GM18526 (cell line): Measurements from ENCODE around the gene PSMD6.

Experiments used
- POLR2A ChIP-seq: IDR thresholded peaks from 3 replicates; pipeline ENCODE4 v1.6.1; 2011; ENCODE audit not compliant: insufficient read length; ENCODE audit errors: extremely low read depth

Gene PSMD6

DNA sequence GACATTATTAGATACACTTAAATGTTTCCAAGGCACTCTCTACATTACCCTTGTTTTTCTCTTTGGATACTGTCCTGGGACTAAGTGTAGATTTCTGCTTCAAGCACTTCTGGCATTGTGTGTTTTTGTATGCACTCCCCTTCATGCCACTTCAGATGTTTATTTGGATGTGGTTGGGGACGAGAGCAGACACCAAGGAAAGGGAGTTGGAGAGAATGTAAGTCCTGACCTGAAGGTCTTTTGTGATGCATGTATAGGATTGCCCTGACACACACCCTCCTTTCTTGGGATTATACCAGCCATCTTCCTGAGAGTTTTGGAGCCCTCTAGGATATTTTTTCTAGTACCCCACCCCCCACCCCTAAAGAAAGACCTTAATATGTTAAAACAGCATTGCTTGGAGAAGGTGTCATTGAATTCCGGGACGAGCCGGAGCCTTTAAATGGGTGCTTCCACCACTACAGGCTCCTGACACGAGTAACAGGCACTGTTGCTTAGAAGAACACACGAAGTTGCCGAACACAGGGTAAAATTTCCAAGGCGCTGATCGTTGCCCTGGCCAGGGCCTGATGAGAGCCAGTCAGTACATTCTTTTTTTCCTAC lies 22.7 kb downstream of the PSMD6 start:
- no peak for TF ChIP-seq POLR2A

- TF ChIP-seq POLR2A: no peak
Observed at GRCh38 chr3:63998852-63999754, 24.2 kb downstream of the PSMD6 start.

DNA sequence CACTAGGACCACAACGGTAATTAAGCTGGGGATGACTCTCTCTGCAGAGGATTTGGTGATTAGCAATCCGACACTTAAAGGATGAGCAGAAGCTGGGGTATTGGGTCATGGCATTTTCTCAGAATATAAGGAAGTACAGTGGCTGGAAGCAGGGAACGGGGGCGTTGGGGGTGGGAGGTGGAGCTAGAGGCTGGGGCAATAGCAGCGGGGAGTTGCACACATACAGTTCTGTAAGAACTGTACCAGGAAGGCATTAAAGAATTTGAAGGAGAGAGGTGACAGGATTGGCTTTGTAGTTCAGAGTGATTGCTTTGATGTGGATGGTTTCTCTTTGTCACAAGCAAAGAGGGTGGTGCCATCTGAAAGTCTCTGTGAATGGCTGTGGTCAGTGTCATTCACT lies 28.2 kb downstream of the PSMD6 start:
- no peak for TF ChIP-seq POLR2A

- no peak for TF ChIP-seq POLR2A
Observed at GRCh38 chr3:63993653-63994079, 29.6 kb downstream of the PSMD6 start.

DNA sequence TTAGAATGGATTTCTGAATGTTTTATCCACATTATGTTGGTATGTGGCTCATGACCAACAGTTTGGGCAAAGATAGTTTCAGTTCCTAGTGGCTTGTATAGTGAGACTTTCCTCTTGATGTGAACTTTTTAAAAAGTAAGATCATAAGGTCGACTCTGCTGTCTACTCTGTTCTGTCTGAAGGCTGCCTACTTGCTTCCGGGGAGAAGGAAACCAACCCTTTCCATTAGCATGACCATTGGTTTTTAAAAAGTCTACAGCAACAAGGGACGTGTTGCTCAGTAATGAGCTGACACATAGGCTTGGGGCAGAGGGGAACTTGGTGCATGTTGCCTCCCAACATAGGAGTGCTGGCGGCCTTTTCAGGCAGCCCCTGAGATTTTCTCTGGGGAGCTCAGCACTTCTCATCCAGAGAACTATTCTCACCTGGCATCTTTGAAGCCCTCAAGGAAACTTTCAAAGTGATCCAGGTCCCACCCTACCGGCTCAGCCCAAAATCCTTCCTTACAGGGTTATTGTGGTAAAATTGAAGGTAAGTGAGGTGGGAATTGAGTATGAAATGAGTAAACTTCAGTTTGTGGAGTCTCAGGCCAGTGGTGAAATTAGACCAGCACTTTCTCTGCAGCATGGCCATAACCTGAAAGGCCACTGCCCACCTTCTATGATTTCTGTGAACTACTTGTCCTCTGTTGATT lies 30.6 kb downstream of the PSMD6 start:
- no peak for TF ChIP-seq POLR2A

DNA sequence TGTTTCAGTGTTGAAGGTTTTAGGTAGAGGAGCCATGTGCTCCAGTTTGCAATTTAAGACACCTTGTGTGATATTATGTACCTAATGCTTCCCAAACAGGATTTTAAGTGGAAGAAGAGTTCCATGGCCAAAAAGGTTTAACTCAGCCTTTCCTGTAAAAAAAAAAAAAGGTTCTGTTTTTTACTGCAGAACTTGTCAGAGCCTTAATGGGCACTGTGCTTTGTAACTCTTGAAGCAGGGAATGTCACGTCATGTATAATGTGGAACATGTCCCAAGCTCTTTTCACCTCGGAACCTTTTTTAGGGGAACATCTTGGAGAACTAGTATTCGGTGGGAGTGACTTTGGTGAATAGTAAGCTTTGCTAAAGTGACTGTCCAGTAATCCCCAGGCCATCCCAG lies 31.6 kb downstream of the PSMD6 start:
- TF ChIP-seq POLR2A: no peak

GRCh38 chr3:63990733-63991132 lies 32.6 kb downstream of the PSMD6 start:
- no peak for TF ChIP-seq POLR2A

DNA sequence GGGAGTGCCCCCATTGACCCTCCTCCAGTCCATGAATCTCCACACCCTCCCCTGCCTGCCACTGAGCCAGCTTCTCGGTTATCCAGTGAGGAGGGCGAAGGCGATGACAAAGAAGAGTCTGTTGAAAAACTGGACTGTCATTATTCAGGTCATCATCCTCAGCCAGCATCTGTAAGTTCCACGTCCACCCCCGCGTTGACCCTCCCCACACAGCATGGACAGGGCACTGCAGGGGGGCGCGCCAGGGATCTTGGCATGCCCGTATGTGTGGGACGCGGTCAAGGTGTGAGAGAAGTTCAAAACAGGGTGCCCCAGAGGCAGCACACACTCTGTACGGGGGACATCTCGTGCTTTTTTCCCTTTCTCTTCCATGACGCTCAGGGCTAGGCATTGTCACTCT lies 33.1 kb downstream of the PSMD6 start:
- no peak for TF ChIP-seq POLR2A

DNA sequence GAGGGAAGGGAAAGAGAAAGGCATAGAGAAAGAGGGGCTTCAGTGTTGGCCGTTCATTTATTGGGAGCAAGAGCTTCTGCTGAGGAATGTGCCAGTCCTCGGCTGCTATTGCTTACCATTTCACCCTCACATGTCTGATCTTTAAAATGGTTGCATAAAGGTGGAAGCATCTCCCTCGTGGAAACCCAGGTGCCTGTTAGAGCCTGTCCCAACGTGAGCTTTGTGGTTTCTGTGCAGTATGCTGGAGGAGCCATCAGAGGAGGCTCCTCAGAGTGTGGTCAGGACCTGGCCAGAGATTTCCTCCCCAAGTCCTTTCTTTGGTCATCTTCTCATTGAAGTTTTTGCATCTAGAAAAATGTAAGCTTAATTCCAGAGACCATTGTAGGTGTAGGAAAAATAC lies 34.4 kb downstream of the PSMD6 start:
- TF ChIP-seq POLR2A: no peak

- TF ChIP-seq POLR2A: no peak
Observed at GRCh38 chr3:63986831-63987230, 36.5 kb downstream of the PSMD6 start.

DNA sequence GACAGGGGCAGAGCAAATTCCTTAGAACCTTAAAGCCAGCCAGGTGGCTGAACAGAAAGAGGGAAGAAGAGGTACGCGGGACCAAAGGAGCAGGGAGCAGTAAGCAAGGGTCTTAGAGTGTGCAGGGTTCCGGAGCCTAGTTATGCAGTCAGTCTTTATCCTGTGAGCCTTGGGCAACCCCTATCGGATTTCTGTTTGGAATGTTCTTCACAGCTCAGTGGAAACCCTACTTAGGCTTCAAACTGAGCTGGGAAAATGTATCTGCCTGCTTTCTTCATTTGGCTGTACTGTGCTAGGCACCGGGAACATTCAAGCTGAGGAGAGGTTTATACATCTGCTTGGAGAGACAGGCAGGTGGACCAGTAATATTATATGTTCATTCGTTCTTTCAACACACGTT lies 37.1 kb downstream of the PSMD6 start:
- TF ChIP-seq POLR2A: no peak

DNA sequence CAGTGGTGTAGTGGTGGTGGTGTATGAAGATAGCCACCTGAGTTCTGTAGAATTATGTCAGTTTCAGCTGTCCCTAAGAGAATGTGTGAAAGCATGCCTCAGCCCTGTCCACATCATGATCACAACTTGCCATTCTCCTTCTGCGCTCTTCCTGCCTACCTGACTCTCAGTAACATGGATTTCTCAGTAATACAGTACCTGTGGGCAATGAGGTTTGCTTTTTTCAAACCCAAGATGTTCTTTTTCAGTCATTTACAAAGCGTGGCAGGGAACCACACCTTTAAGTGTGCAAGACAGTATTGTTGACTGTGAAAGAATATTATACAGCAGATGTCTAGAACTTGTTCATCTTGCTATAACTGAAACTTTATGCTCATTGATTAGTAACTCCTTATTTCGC lies 38.9 kb downstream of the PSMD6 start:
- no peak for TF ChIP-seq POLR2A

DNA sequence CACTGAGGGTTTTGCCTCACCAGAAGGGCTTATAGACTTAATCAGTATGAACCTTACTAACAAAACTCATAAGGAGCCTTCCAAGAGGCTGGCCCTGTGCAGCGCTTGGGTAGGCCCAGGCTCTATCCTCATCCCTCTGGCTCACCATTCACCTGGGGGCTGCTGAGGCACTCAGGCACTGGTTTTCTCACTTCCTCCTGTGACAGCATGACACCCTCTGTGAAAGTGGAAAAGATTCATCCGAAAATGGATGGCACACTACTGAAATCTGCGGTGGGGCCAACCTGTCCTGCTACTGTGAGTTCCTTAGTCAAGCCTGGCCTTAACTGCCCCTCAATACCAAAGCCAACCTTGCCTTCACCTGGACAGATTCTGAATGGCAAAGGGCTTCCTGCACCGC lies 41.3 kb downstream of the PSMD6 start:
- TF ChIP-seq POLR2A: no peak

DNA sequence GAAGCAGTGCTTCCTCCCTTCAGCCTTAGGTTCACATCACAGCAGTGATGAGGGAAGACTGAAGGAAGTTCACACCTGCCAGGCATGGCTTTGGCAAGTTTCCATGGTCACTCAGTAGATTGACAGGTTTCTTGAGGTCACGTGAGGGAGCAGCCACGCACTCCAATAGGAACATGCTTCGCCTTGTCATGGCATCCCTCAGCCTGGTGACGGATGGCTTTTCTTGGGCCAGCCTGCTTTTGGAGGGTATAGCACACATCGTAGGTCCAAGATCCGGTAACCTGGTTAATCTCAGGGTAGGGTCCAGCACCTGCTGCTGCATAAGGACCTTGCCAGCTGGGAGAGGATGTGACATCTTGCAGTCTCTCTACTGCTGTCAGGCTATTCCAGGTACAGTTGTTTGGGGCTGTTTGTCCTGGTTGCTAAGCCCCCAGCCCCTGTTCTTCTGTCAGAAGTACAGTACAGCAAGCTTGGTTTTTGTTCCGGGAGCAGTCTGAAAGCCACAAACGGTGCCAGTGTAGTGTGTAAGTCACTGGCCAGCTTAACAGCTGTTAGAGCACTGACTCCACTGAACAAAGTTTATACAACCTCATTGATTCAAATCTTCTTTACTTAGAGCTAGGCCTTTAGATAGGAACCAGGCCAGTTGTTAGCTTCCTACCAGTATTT lies 42.3 kb downstream of the PSMD6 start:
- no peak for TF ChIP-seq POLR2A

DNA sequence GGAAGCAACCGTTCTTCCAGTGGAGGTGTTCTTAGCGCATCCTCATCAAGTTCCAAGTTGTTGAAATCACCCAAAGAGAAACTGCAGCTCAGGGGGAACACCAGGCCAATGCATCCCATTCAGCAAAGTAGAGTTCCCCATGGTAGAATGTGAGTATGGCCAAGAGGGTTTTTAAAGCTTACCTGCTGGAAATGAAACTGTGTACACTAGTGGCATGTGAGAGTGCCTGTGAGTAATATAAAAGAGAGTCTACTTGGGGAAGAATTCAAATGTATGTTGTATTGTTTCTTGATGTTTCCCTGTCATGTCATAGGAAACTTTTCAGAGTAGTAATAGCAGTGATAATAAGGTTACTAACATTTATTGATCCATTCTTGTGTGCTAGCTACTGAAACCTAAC lies 43.3 kb downstream of the PSMD6 start:
- no peak for TF ChIP-seq POLR2A

DNA sequence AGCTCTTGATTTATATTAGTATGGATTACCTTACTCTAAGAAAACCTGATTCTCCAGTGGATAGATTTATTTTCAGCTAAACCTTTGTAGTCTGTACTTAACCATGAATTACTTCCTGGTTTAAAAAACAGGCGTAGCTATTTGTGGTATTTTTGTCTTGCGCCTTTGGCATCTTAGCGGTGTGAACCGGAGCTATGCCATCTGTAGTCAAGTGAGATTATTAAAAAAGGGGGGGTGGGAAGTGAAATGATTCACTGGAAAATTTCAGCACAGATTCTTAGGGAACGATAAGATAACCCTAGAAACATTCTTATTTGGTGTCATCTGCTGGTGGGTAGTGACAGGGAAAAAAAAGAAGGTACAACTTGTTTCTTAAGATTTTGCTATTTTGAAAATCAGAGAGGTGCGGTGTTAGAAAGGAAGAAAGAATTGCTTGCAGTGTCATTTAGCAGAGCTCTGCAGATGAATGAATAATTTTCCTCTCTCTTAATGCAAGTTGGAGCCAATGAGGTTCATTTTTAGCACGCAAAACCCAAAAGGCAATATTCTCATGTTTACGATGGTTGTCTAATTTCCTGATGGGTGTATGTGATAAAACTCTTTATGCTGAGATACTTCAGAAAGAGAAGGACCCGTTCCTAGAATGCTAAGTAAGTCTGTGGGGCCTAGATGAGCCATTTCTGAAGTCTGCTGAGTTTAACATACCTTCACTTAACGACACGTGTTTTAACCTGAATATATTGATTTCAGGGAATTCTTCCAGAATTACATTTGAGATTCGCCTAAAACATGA lies 44.0 kb downstream of the PSMD6 start:
- TF ChIP-seq POLR2A: no peak
